Sigmoid colon (tissue), 7 donors: ENCODE measurements around the gene THUMPD1. TPM values are rescaled to one million over a fixed set of nuclear protein-coding genes. Genes with fewer than 3 reads are reported as not detected.
"Not testable (repeated sequence)": the region's sequence is repeated elsewhere in the genome, so short reads cannot be mapped to it uniquely, and the experiment has no call there.

Experiments
- DNase-seq: peaks from one replicate; pipeline ENCODE4 v3.0.0-alpha.2; 2019
- H3K27ac ChIP-seq, 4 donors: fragments of 200-600 bp; sonication (generic); one replicate each; pipeline ENCODE4 v1.5.1; 2016 to 2019; ENCODE audit warnings: mild to moderate bottlenecking in 1 of 4
- H3K27me3 ChIP-seq, 3 donors: fragments of 200-600 bp; sonication (generic); one replicate each; pipeline ENCODE4 v1.5.1; 2019; ENCODE audit warnings: mild to moderate bottlenecking in 1 of 3
- H3K36me3 ChIP-seq, 4 donors: fragments of 200-600 bp; sonication (generic); one replicate each; pipeline ENCODE4 v1.5.1; 2016 to 2019
- H3K4me1 ChIP-seq, 4 donors: fragments of 200-600 bp; sonication (generic); one replicate each; pipeline ENCODE4 v1.5.1; 2017 to 2019
- H3K4me3 ChIP-seq, 4 donors: fragments of 200-600 bp; sonication (generic); one replicate each; pipeline ENCODE4 v1.5.1; 2017 to 2019; ENCODE audit warnings: mild to moderate bottlenecking in 2 of 4, moderate library complexity in 1 of 4
- H3K9me3 ChIP-seq, 4 donors: fragments of 200-600 bp in 3 of 4; sonication (generic) in 3 of 4; one replicate each; pipeline versions ENCODE4 v1.5.1 to v1.6.1; 2013 to 2019
- CTCF ChIP-seq, 4 experiments: fragments of 450-650 bp in 3 of 4; fragments of 200-600 bp in 1 of 4; IDR thresholded peaks; one replicate each; pipeline ENCODE4 v1.5.1; 2016 to 2019; ENCODE audit warnings: antibody characterized with exemption in 4 of 4, mild to moderate bottlenecking in 3 of 4, moderate library complexity in 2 of 4
- EP300 ChIP-seq, 4 donors: sonication (generic); formaldehyde crosslinking; IDR thresholded peaks; one replicate each; pipeline ENCODE4 v1.6.1; 2017; ENCODE audit warnings: antibody characterized with exemption in 4 of 4
- POLR2A ChIP-seq, 2 donors: fragments of 450-650 bp; IDR thresholded peaks; one replicate each; pipeline ENCODE4 v1.6.1; 2016; ENCODE audit warnings: antibody characterized with exemption in 2 of 2, mild to moderate bottlenecking in 2 of 2, moderate library complexity in 2 of 2
- POLR2AphosphoS5 ChIP-seq, 4 donors: sonication (generic); formaldehyde crosslinking; IDR thresholded peaks; one replicate each; pipeline ENCODE4 v1.6.1; 2017; ENCODE audit warnings: antibody characterized with exemption in 4 of 4
- WGBS, 2 donors: extraction: QIAGEN DNeasy Blood & Tissue Kit; methylation state at CpG; one replicate each; pipeline ENCODE4 v1.1.7; 2013; 5-methylcytosine and 5-hydroxymethylcytosine counted together
- intact Hi-C: fragments of 100-400 bp; cut with DNase I; formaldehyde crosslinking; loops from one replicate; pipeline ENCODE4 v1.15.1; 2023
- polyA plus RNA-seq, 3 donors: library from polyadenylated mRNA; stranded (reverse); fragments of 200-250 nt; gene quantifications; one replicate each; pipeline ENCODE4 v1.2.3, GENCODE V29; 2013
- total RNA-seq, 4 donors: library from RNA; depleted of rRNA; stranded (reverse); fragments of >200 nt; gene quantifications; one replicate each; pipeline ENCODE4 v1.1.0, GENCODE V29; 2016
- donor health status: healthy with polysubstance abuse.
- donor health status: Bipolar disorder and iron deficiency.
- donor health status: healthy.

Gene THUMPD1
- total and polyA plus RNA-seq, 7 donors, result 12.0 to 115 (median 59.3) TPM

GRCh38 chr16:20726661-20727060 lies 15.0 kb downstream of the THUMPD1 start:
- TF ChIP-seq EP300 (IDR thresholded peaks at IDR 0.05) (no peak), POLR2AphosphoS5 (IDR thresholded peaks at IDR 0.05) (no peak), POLR2A (IDR thresholded peaks at IDR 0.05) (no peak)
- Histone ChIP-seq H3K27ac (no peak overlapping the region), H3K4me3 (no peak overlapping the region), H3K9me3 (no peaks in the 10 kb centered on the region), H3K36me3 (no peaks in the 10 kb centered on the region), H3K27me3 (no peaks in the 10 kb centered on the region), H3K4me1 (no peaks in the 10 kb centered on the region)
- intact Hi-C loops, result no loop called here
- no peak for DNase-seq

GRCh38 chr16:20720251-20720650 lies 21.4 kb downstream of the THUMPD1 start:
- 95 to 97% methylated on average over 4 of the region's 4 CpGs for WGBS, 2 donors
- no peak for DNase-seq
- Histone ChIP-seq H3K36me3 (no peaks in the 10 kb centered on the region), H3K27me3 (no peaks in the 10 kb centered on the region), H3K4me3 (no peak overlapping the region), H3K4me1 (no peaks in the 10 kb centered on the region), H3K9me3 (no peaks in the 10 kb centered on the region), H3K27ac (no peak overlapping the region)
- no peak for TF ChIP-seq EP300 (IDR thresholded peaks at IDR 0.05)
- no peak for TF ChIP-seq CTCF (IDR thresholded peaks at IDR 0.05)
- TF ChIP-seq POLR2A (IDR thresholded peaks at IDR 0.05), result no peak
- no peak for TF ChIP-seq POLR2AphosphoS5 (IDR thresholded peaks at IDR 0.05)
- intact Hi-C loops, result no loop called here

- intact Hi-C loops, H3K36me3 ChIP-seq: not testable (repeated sequence)
Measured at GRCh38 chr16:20717718-20718117, 23.9 kb downstream of the THUMPD1 start.

GRCh38 chr16:20711277-20711911 lies 30.2 kb downstream of the THUMPD1 start:
- Histone ChIP-seq H3K4me1 (peaks cover 0 to 21% (median 5%) of the 10 kb centered on the region in 4 donors), H3K27ac (peak overlapping the region in 3 of 4 donors; percentile 57 to 70 (median 57)), H3K4me3 (no peak overlapping the region), H3K9me3 (no peaks in the 10 kb centered on the region), H3K36me3 (no peaks in the 10 kb centered on the region), H3K27me3 (no peaks in the 10 kb centered on the region)
- DNase-seq, result peak; percentile 85
- 89 to 91% methylated on average over 7 of the region's 7 CpGs for WGBS, 2 donors
- no peak for TF ChIP-seq POLR2A (IDR thresholded peaks at IDR 0.05)
- TF ChIP-seq EP300 (IDR thresholded peaks at IDR 0.05), result peak in 2 of 4 donors; percentile 2 to 57
- TF ChIP-seq POLR2AphosphoS5 (IDR thresholded peaks at IDR 0.05), result peak; percentile 59 to 86 (median 76)
- intact Hi-C loops, result no loop called here

More at GRCh38 chr16:20717718-20718117, 23.9 kb downstream of the THUMPD1 start:
- not testable (repeated sequence) for H3K27ac ChIP-seq, H3K9me3 ChIP-seq, DNase-seq, H3K4me3 ChIP-seq, H3K4me1 ChIP-seq, H3K27me3 ChIP-seq

- H3K4me1 ChIP-seq, result peaks cover 0 to 33% (median 8%) of the 10 kb centered on the region in 4 donors
- WGBS, 2 donors, result 29 to 38% methylated on average over 3 of the region's 3 CpGs
- intact Hi-C loops, result loop anchor here (10.0 kb wide), 2 partner anchors 113 to 273 kb away; no protein-coding TSS in a partner anchor
Measured at GRCh38 chr16:20708129-20708528, 33.5 kb downstream of the THUMPD1 start.

GRCh38 chr16:20707461-20707860 lies 34.2 kb downstream of the THUMPD1 start:
- Histone ChIP-seq H3K36me3 (no peaks in the 10 kb centered on the region), H3K27me3 (no peaks in the 10 kb centered on the region), H3K4me1 (peaks cover 0 to 33% (median 8%) of the 10 kb centered on the region in 4 donors), H3K9me3 (no peaks in the 10 kb centered on the region), H3K4me3 (no peak overlapping the region), H3K27ac (no peak overlapping the region)
- intact Hi-C loops, result loop anchor here (10.0 kb wide), 2 partner anchors 113 to 273 kb away; no protein-coding TSS in a partner anchor
- no peak for DNase-seq
- WGBS, 2 donors, result 92 to 94% methylated on average over 2 of the region's 2 CpGs
- TF ChIP-seq EP300 (IDR thresholded peaks at IDR 0.05), result no peak
- no peak for TF ChIP-seq POLR2A (IDR thresholded peaks at IDR 0.05)
- TF ChIP-seq POLR2AphosphoS5 (IDR thresholded peaks at IDR 0.05), result no peak
- no peak for TF ChIP-seq CTCF (IDR thresholded peaks at IDR 0.05)

More at GRCh38 chr16:20708129-20708528, 33.5 kb downstream of the THUMPD1 start:
- H3K9me3 ChIP-seq, DNase-seq, H3K27ac ChIP-seq, H3K36me3 ChIP-seq, H3K4me3 ChIP-seq, H3K27me3 ChIP-seq: not testable (repeated sequence)

- not testable (repeated sequence) for H3K4me3 ChIP-seq, H3K9me3 ChIP-seq, H3K36me3 ChIP-seq, H3K27me3 ChIP-seq, DNase-seq, H3K27ac ChIP-seq
- intact Hi-C loops, result loop anchor here (10.0 kb wide), 2 partner anchors 111 to 271 kb away; no protein-coding TSS in a partner anchor
- H3K4me1 ChIP-seq, result peaks cover 0 to 22% (median 6%) of the 10 kb centered on the region in 4 donors
- 85 to 89% methylated on average over 1 of the region's 1 CpG for WGBS, 2 donors
Measured at GRCh38 chr16:20705972-20706371, 35.6 kb downstream of the THUMPD1 start.
